GM19455 (cell line): ENCODE measurements around the gene SUSD3.
A peak's percentile ranks its signal among the peaks of the same experiment; 100 is the strongest.

Experiments used
- ATAC-seq: cut with Tn5 transposase; IDR thresholded peaks from one replicate; pipeline ENCODE4 v1.9.1; 2021; ENCODE audit not compliant: unreplicated experiment

Gene SUSD3

GRCh38 chr9:93121316-93122241 is 63.1 kb downstream of the SUSD3 start:
- no peak for ATAC-seq

GRCh38 chr9:93122721-93123221 is 64.3 kb downstream of the SUSD3 start:
- ATAC-seq: no peak

GRCh38 chr9:93123561-93124283 is 65.2 kb downstream of the SUSD3 start:
- no peak for ATAC-seq

- ATAC-seq: no peak
These were observed 66.3 kb downstream of the SUSD3 start for GRCh38 chr9:93124793-93125192.

- no peak for ATAC-seq
These were observed 66.9 kb downstream of the SUSD3 start for GRCh38 chr9:93125331-93125894.

GRCh38 chr9:93126151-93126781 is 67.8 kb downstream of the SUSD3 start:
- no peak for ATAC-seq

GRCh38 chr9:93126825-93127368 is 68.4 kb downstream of the SUSD3 start:
- no peak for ATAC-seq

- no peak for ATAC-seq
These were observed 69.0 kb downstream of the SUSD3 start for GRCh38 chr9:93127395-93127911.

- no peak for ATAC-seq
These were observed 69.7 kb downstream of the SUSD3 start for GRCh38 chr9:93128011-93128714.

- ATAC-seq: no peak
These were observed 70.3 kb downstream of the SUSD3 start for GRCh38 chr9:93128715-93129224.

- ATAC-seq: no peak
These were observed 70.8 kb downstream of the SUSD3 start for GRCh38 chr9:93129286-93129685.

- no peak for ATAC-seq
These were observed 71.4 kb downstream of the SUSD3 start for GRCh38 chr9:93129691-93130500.

- no peak for ATAC-seq
These were observed 72.5 kb downstream of the SUSD3 start for GRCh38 chr9:93130861-93131481.

GRCh38 chr9:93131599-93132286 is 73.2 kb downstream of the SUSD3 start:
- ATAC-seq: no peak

GRCh38 chr9:93132287-93132927 is 73.9 kb downstream of the SUSD3 start:
- no peak for ATAC-seq

- no peak for ATAC-seq
These were observed 74.6 kb downstream of the SUSD3 start for GRCh38 chr9:93132946-93133680.

- ATAC-seq: peak; percentile 50
These were observed 75.1 kb downstream of the SUSD3 start for GRCh38 chr9:93133681-93134014.
